ENCODE data around the gene MRTFA. TPM values are rescaled to one million over a fixed set of nuclear protein-coding genes. Genes with fewer than 3 reads are reported as not detected.
"Not testable (repeated sequence)": the region's sequence is repeated elsewhere in the genome, so short reads cannot be mapped to it uniquely, and the experiment has no call there.

MRTFA gene
- total and polyA plus RNA-seq, 12 donors = 12.3 to 141 (median 41.6) TPM

DNA sequence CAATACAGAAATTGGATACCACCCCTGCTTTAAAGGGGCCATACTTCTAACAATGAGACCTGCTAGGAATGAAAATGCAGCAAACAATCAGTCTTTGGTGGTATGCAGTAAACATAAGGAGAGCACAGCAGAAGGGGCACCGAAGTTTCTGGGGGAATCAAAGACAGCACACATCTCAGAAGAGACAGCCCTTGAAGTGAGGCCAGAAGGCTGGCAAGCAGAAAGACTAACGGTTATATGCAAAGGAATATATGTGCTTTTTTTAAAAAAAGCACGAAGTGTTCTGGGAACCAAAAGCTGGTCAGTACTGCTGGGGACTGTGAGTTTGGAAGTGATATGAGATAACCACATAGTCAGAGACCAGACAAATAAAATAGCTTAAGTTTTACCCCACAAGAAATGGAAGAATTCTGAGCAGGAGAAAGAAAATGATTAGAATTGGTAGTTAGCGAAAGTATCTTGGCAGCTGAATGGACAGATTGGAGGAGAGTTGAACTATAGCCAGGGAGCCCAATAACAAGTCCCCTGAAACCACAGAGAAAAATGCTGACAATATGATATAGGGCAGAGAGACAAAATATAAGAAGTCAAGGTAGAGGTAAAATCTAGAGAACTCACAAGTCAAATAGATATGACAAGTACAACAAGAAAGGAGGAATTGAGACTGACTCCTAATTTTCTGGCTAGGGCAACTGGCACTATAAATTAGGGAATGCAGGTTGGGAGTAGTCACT lies 125.7 kb downstream of the MRTFA start:
- 32 to 46% (median 41%) methylated on average over 4 of the region's 4 CpGs for WGBS, 4 donors
- DNase-seq = no peak
- Histone ChIP-seq H3K9me3 (replicated peaks in 1 of 3) (no peaks in the 10 kb centered on the region), H3K36me3 (replicated peaks in 1 of 2) (no peaks in the 10 kb centered on the region), H3K27ac (peak overlapping the region; percentile 80 to 87 (median 86)), H3K27me3 (no peaks in the 10 kb centered on the region), H3K4me3 (no peak overlapping the region), H3K4me1 (replicated peaks in 1 of 2) (peaks cover 23 to 59% of the 10 kb centered on the region in 2 donors)
- TF ChIP-seq POLR2A (IDR thresholded peaks at IDR 0.05) (no peak), CTCF (IDR thresholded peaks at IDR 0.05) (no peak)
- intact Hi-C loops (cut with DNase I) = no loop called here

GRCh38 chr22:40509401-40510134 lies 127.0 kb downstream of the MRTFA start:
- H3K9me3 ChIP-seq (replicated peaks in 1 of 3) = no peaks in the 10 kb centered on the region
- H3K27ac ChIP-seq = peak overlapping the region; percentile 80 to 95 (median 87)
- 5 to 10% (median 7%) methylated on average over 4 of the region's 4 CpGs for WGBS, 4 donors
- no peaks in the 10 kb centered on the region for H3K27me3 ChIP-seq
- TF ChIP-seq CTCF (IDR thresholded peaks at IDR 0.05) (no peak), POLR2A (IDR thresholded peaks at IDR 0.05) (no peak)
- H3K4me1 ChIP-seq (replicated peaks in 1 of 2) = peaks cover 23 to 64% of the 10 kb centered on the region in 2 donors
- no peaks in the 10 kb centered on the region for H3K36me3 ChIP-seq (replicated peaks in 1 of 2)
- no peak overlapping the region for H3K4me3 ChIP-seq
- intact Hi-C loops (cut with DNase I) = no loop called here
- peak; percentile 70 to 84 (median 78) for DNase-seq

DNA sequence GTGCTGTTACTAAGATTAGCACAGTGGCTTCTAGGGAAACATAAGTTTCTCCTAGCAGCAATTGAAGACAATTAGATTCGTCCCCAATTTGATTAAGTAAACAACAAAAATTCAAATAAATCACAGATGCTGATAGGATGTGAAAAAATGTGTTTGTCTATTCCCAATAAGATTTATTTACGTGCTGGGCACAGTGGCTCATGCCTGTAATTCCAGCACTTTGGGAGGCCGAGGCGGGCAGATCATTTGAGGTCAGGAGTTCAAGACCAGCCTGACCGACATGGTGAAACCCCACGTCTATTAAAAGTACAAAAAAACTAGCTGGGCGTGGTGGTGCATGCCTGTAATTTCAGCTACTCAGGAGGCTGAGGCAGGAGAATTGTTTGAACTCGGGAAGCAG lies 128.5 kb downstream of the MRTFA start:
- peaks cover 29 to 74% of the 10 kb centered on the region in 2 donors for H3K4me1 ChIP-seq (replicated peaks in 1 of 2)
- 39 to 43% (median 41%) methylated on average over 8 of the region's 8 CpGs for WGBS, 4 donors
- intact Hi-C loops (cut with DNase I) = not testable (repeated sequence)

GRCh38 chr22:40507491-40507890 lies 129.0 kb downstream of the MRTFA start:
- WGBS, 4 donors = 84 to 93% (median 87%) methylated on average over 6 of the region's 6 CpGs
- intact Hi-C loops (cut with DNase I) = no loop called here
- H3K27ac ChIP-seq = peak overlapping the region in 1 of 5 donors; percentile 24
- no peak for TF ChIP-seq CTCF (IDR thresholded peaks at IDR 0.05)
- no peak for TF ChIP-seq POLR2A (IDR thresholded peaks at IDR 0.05)
- no peak overlapping the region for H3K4me3 ChIP-seq
- no peak for DNase-seq
- H3K9me3 ChIP-seq (replicated peaks in 1 of 3) = no peaks in the 10 kb centered on the region
- peaks cover 29 to 74% of the 10 kb centered on the region in 2 donors for H3K4me1 ChIP-seq (replicated peaks in 1 of 2)
- H3K27me3 ChIP-seq = no peaks in the 10 kb centered on the region
- H3K36me3 ChIP-seq (replicated peaks in 1 of 2) = no peaks in the 10 kb centered on the region

More for the DNA sequence above, 128.5 kb downstream of the MRTFA start:
- H3K27me3 ChIP-seq; H3K4me3 ChIP-seq; H3K9me3 ChIP-seq (replicated peaks in 1 of 3); H3K36me3 ChIP-seq (replicated peaks in 1 of 2): not testable (repeated sequence)
- DNase-seq = peak in 1 of 7 donors; percentile 44
- peak overlapping the region in 3 of 5 donors; percentile 80 to 95 (median 87) for H3K27ac ChIP-seq

Measured in adrenal gland (tissue), 12 donors.